IPS-18a (cell line): ENCODE results near the gene LPCAT1.
"Not testable (repeated sequence)": the region's sequence is repeated elsewhere in the genome, so short reads cannot be mapped to it uniquely, and the experiment has no call there.

Experiments used
- H3K27ac ChIP-seq: one replicate; pipeline ENCODE4 v1.5.1; 2013; ENCODE audit warnings: low read length
- H3K27me3 ChIP-seq: one replicate; pipeline ENCODE4 v1.6.1; 2013; ENCODE audit warnings: mild to moderate bottlenecking, low read length; ENCODE audit not compliant: control insufficient read depth, insufficient read depth
- H3K36me3 ChIP-seq: one replicate; pipeline ENCODE4 v1.6.1; 2013; ENCODE audit warnings: low read depth, low read length; ENCODE audit not compliant: control insufficient read depth
- H3K4me1 ChIP-seq: one replicate; pipeline ENCODE4 v1.6.1; 2013; ENCODE audit warnings: low read depth, low read length; ENCODE audit not compliant: control insufficient read depth
- H3K4me3 ChIP-seq: one replicate; pipeline ENCODE4 v1.5.1; 2013; ENCODE audit warnings: low read length
- H3K9ac ChIP-seq: one replicate; pipeline ENCODE4 v1.6.1; 2013; ENCODE audit warnings: mild to moderate bottlenecking, low read length, moderate library complexity
- H3K9me3 ChIP-seq: one replicate; pipeline ENCODE4 v1.6.1; 2013; ENCODE audit warnings: low read depth, low read length; ENCODE audit not compliant: control insufficient read depth

Gene LPCAT1

DNA sequence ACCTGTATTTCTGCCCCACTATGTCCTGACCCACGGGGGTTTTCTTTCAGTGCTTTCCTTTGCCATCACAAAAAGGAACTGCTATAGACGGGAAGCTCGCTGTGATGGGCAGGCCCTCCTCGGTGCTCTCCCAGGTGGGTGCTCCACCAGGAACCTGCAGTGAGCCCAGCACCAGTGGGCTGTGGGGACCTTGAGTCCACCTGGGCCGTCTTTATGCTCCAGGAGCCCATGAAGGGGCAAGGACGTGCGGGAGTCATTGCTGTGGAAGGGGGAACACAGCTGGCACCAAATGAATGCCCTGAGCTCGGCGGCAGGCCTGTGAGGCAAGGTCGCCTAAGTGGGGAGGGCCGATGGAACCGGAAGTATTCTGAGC, 41.8 kb downstream of the LPCAT1 start:
- Histone ChIP-seq H3K9ac (no peak overlapping the region), H3K36me3 (peaks cover 45% of the 10 kb centered on the region), H3K4me3 (no peak overlapping the region), H3K9me3 (no peaks in the 10 kb centered on the region), H3K27me3 (no peaks in the 10 kb centered on the region), H3K4me1 (no peaks in the 10 kb centered on the region), H3K27ac (no peak overlapping the region)

DNA sequence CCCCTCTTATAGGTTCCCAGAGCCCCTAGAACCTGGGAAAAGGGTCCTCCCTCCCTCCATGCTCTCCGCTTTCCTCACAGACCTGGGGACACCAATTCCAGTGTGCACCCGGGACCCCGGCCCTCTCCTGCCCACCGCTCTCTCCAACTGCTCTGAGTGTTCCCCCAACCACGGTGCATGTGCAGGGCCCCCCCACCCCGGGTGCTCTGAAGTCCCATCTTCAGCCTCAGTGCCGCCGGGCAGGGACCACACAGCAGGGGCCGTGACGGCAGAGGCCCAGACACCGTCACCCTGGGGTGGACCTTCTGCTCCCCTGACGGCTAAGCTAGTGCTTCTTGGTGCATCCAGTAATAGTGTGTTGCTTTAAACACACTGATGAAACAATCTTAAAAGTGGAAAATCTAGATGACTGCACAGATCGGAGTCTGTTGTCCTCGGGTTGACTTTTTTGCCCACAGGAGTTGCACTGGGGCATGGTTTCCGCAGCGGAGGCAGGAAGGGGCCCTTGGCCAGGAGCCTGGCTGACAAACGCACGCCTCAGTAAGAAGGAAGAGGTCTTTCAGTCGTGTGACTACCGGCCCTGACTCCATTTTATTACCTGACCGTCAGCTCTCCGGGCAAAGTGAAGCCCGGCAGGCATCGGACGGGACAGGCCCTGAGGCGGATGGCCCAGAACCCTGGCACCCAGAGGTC, 42.3 kb downstream of the LPCAT1 start:
- no peaks in the 10 kb centered on the region for H3K4me1 ChIP-seq
- no peak overlapping the region for H3K27ac ChIP-seq
- peaks cover 45% of the 10 kb centered on the region for H3K36me3 ChIP-seq
- H3K27me3 ChIP-seq = no peaks in the 10 kb centered on the region
- H3K9me3 ChIP-seq = no peaks in the 10 kb centered on the region
- no peak overlapping the region for H3K4me3 ChIP-seq
- no peak overlapping the region for H3K9ac ChIP-seq

DNA sequence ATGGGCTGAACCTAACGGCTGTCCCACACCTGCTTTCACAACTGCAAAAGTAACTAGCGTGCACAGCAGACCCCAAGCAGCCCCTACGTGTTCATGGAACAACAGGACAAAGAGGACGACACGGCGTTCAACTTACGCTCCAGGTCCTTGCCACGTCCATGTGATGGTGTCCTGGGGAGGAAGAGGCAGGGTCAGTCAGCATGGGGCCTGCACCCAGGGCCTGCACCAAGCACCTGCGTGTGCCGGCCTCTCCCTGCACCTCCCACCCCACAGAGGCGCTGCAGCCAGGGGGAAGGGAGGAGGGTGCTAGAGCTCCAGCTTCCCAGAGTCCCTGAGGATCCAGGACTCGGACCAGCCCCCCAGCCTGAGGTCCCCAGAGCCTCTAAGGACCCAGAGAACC, 43.0 kb downstream of the LPCAT1 start:
- Histone ChIP-seq H3K4me1 (no peaks in the 10 kb centered on the region), H3K36me3 (peaks cover 43% of the 10 kb centered on the region), H3K4me3 (no peak overlapping the region), H3K27ac (no peak overlapping the region), H3K9me3 (no peaks in the 10 kb centered on the region), H3K9ac (no peak overlapping the region), H3K27me3 (no peaks in the 10 kb centered on the region)

DNA sequence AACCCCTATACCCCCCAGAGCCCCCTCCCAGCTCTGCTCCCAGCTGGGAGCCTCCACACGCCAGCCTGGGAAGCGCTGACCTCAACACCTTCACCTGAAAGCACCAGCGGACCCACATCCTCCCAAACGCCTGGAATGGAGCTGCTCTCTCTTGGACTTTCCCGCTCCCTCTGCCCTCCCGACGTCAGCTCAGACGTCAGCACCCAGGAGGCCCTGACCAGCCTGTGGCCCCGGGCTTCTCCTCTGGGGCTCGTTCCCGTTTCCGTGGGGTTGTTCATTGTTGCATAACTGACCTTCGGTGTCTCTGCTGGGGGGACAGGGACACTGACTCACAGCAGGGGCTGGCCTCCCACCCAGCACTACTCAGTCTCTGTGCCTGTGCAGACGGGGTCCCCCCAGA, 43.5 kb downstream of the LPCAT1 start:
- H3K36me3 ChIP-seq = peaks cover 40% of the 10 kb centered on the region
- no peaks in the 10 kb centered on the region for H3K27me3 ChIP-seq
- H3K4me1 ChIP-seq = no peaks in the 10 kb centered on the region
- H3K9ac ChIP-seq = no peak overlapping the region
- H3K9me3 ChIP-seq = no peaks in the 10 kb centered on the region
- H3K4me3 ChIP-seq = no peak overlapping the region
- no peak overlapping the region for H3K27ac ChIP-seq

DNA sequence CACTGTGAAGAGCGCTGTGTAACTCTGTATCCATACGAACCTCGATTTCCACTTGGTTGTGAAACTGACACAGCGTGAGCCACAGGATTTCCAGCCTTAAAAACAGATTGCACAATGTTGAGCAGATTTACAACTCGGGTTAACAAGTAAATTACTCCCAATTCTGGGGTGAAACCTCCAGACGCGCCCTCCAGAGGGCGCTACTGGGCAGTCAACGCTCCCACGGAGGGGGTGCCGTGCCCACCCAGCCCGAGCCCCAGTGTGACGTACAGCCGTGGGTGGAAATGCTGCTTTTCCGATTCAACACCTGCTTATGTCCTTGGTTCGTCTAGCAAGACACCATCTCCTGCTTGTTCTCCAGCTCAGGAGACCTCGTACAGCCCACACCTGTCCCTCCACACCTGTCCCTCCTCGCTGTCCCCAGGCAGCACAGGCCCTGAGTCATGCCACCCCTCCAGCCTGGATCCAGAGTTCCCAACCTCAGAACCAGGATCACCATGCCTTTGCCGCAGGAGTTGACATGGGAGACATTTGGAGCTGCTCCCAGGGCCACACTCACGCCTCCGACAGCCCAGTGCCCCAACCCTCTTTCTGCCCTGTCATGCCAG, 44.1 kb downstream of the LPCAT1 start:
- Histone ChIP-seq H3K9ac (no peak overlapping the region), H3K9me3 (no peaks in the 10 kb centered on the region), H3K27me3 (no peaks in the 10 kb centered on the region), H3K4me3 (no peak overlapping the region), H3K36me3 (peaks cover 40% of the 10 kb centered on the region), H3K4me1 (no peaks in the 10 kb centered on the region), H3K27ac (no peak overlapping the region)

DNA sequence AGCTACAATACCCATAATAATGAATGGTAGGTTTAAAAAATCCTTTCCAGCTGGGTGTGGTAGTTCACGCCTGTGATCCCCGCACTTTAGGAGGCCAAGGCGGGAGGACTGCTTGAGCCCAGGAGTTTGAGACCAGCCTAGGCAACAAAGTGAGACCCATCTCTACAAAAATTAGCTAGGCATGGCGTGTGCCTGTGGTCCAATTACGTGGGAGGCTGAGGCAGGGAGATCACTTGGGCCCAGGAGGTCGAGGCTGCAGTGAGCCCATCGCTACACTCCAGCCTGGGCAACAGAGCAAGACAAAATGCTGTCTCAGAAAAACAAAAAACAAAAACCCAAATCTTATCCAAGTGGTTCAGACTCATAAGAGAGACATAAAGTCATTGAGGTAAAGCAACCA, 44.7 kb downstream of the LPCAT1 start:
- Histone ChIP-seq H3K4me3 (no peak overlapping the region), H3K36me3 (peaks cover 47% of the 10 kb centered on the region), H3K4me1 (no peaks in the 10 kb centered on the region), H3K9me3 (no peaks in the 10 kb centered on the region), H3K27me3 (no peaks in the 10 kb centered on the region), H3K9ac (no peak overlapping the region), H3K27ac (no peak overlapping the region)

DNA sequence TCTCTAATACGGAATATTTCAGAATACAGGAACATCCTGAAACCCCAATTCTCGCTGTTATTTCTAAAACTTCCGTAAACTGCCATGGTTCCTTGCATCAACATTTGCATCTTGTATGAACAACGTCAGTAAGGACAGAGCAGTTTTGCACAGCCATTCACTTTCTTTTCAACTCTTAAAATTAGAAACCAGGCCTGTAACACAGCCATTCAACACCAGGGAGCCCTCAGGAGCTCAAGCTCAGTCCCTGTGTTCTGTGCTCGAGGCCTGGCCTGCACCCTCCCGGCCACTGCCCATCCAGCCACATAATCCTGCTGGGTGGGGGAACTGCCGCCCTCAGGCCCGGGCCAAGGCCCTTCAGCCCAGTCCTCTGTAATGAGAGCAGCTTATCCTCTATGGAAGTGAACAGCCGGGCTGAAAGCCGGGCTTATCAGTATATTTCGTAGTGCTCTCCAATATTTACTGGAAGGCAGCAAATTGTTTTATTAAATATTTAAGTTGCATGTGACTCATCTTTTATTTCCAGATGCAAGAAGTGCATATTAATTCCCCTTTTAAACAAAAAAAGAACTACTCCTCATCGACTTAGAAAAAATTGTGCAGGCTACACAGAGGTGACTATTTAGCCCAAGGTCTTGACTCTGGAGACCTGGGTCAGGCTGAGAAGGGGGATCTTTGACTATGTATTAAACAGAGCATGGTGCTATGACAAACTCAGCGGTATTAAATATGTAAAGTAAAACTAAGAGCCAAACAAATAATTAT, 45.3 kb downstream of the LPCAT1 start:
- H3K36me3 ChIP-seq = peaks cover 53% of the 10 kb centered on the region
- H3K27me3 ChIP-seq = no peaks in the 10 kb centered on the region
- H3K9me3 ChIP-seq = no peaks in the 10 kb centered on the region
- no peak overlapping the region for H3K4me3 ChIP-seq
- no peak overlapping the region for H3K9ac ChIP-seq
- no peaks in the 10 kb centered on the region for H3K4me1 ChIP-seq
- H3K27ac ChIP-seq = no peak overlapping the region

DNA sequence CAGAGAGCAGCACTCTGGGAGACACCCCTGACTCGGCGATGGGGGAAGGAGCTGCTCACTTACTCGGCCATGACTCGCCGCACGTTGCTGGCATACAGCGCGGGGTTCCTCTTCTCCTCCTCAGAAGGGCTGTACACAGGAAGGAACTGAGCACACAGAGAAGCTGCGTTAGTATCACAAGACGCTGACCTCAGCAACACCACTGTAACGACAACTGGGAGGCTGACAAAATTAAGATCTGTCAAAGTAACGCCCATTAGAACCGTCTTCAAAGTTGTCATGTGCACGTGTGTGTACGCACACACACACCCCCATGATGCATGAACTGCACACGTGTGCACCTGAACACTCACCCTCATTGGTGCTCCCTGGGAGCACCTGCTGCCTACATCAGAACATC, 46.4 kb downstream of the LPCAT1 start:
- H3K9ac ChIP-seq = no peak overlapping the region
- H3K36me3 ChIP-seq = peaks cover 63% of the 10 kb centered on the region

DNA sequence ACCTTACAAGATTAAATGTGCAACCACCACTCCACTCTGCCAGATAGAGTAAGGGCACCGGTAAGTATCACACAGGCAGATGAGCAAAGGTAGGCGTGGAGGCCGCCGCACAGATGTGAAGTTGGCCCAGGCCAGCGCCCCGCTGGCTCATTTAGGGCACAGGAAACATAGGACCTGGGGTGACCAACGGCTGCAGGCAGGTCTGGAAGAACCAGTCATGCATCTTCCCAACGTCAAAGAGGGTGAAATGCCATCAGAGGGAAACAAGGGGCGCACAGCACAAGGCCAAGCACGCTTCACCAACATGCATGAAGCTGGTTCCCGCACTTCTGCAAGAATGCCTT, 46.8 kb downstream of the LPCAT1 start:
- no peak overlapping the region for H3K9ac ChIP-seq
- no peaks in the 10 kb centered on the region for H3K4me1 ChIP-seq
- peaks cover 66% of the 10 kb centered on the region for H3K36me3 ChIP-seq
- H3K4me3 ChIP-seq = no peak overlapping the region
- no peak overlapping the region for H3K27ac ChIP-seq
- H3K9me3 ChIP-seq = no peaks in the 10 kb centered on the region
- no peaks in the 10 kb centered on the region for H3K27me3 ChIP-seq

More for the DNA sequence above, 46.4 kb downstream of the LPCAT1 start:
- no peak overlapping the region for H3K27ac ChIP-seq
- H3K4me3 ChIP-seq = no peak overlapping the region
- no peaks in the 10 kb centered on the region for H3K9me3 ChIP-seq
- H3K4me1 ChIP-seq = no peaks in the 10 kb centered on the region
- no peaks in the 10 kb centered on the region for H3K27me3 ChIP-seq

DNA sequence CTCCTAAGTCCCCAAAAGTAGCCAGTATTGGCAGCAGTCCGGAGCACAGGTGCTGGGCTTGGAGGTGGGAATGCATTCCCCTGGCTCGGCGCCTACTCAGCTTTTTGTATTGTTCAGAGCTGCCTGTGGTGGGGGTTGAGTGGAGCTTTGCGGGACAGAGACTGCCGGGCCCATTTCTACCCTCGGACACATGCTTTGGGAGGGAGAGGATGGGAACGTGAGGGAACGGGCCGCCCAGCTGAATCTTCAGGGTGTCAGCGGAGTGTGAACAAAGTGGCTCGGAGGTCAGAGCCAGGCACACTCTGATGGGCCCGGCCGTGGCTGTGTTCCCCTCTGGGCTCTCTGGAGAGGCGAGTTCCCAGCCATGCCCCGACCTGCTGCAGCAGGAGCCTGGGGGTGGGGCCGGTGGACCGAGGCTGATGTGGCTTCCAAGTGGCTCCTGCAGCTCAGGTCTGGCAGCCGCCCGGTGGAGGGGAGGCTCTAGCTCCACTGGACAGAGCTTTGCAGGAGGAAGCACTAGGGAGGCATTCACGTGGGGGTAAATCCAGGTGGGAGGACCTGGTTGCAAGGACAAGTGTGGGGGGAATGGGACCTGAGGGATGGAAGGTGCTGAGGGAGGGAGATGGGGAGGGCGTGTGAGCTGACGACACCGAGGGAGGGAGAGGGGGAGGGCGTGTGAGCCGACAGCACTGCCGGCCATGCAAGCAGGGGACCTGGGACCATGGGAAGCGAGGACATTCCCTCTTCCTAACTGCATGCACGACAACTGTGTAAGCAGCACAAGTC, 47.4 kb downstream of the LPCAT1 start:
- no peak overlapping the region for H3K9ac ChIP-seq
- no peaks in the 10 kb centered on the region for H3K4me1 ChIP-seq
- H3K36me3 ChIP-seq = peaks cover 66% of the 10 kb centered on the region
- H3K27me3 ChIP-seq = no peaks in the 10 kb centered on the region
- H3K9me3 ChIP-seq = no peaks in the 10 kb centered on the region
- H3K27ac ChIP-seq = no peak overlapping the region
- no peak overlapping the region for H3K4me3 ChIP-seq

DNA sequence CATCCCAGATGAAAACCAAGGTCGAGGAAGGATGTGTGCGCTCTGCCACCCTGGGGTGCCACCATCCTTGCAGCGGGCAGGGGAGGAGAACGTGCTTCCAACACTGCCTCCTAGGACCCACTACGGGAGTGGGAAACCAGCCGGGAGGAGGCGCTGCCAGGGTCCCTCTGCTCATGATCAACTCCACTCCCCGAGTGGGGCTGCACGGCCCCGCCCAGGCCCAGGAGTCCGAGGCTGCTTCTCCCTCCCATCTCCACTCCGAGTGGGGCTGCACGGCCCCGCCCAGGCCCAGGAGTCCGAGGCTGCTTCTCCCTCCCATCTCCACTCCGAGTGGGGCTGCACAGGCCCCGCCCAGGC, 48.2 kb downstream of the LPCAT1 start:
- not testable (repeated sequence) for H3K27me3 ChIP-seq, H3K9ac ChIP-seq, H3K4me3 ChIP-seq, H3K4me1 ChIP-seq, H3K27ac ChIP-seq, H3K9me3 ChIP-seq
- peaks cover 67% of the 10 kb centered on the region for H3K36me3 ChIP-seq
